GM21786 (cell line): Measurements from ENCODE around the gene MAPT.

Experiments used
- ATAC-seq: cut with Tn5 transposase; IDR thresholded peaks from one replicate; pipeline ENCODE4 v1.9.1; 2021; ENCODE audit not compliant: unreplicated experiment

Gene MAPT

GRCh38 chr17:46025510-46026165 is 131.3 kb downstream of the MAPT start:
- ATAC-seq, result no peak

GRCh38 chr17:46026166-46027047 is 132.1 kb downstream of the MAPT start:
- ATAC-seq, result no peak

DNA sequence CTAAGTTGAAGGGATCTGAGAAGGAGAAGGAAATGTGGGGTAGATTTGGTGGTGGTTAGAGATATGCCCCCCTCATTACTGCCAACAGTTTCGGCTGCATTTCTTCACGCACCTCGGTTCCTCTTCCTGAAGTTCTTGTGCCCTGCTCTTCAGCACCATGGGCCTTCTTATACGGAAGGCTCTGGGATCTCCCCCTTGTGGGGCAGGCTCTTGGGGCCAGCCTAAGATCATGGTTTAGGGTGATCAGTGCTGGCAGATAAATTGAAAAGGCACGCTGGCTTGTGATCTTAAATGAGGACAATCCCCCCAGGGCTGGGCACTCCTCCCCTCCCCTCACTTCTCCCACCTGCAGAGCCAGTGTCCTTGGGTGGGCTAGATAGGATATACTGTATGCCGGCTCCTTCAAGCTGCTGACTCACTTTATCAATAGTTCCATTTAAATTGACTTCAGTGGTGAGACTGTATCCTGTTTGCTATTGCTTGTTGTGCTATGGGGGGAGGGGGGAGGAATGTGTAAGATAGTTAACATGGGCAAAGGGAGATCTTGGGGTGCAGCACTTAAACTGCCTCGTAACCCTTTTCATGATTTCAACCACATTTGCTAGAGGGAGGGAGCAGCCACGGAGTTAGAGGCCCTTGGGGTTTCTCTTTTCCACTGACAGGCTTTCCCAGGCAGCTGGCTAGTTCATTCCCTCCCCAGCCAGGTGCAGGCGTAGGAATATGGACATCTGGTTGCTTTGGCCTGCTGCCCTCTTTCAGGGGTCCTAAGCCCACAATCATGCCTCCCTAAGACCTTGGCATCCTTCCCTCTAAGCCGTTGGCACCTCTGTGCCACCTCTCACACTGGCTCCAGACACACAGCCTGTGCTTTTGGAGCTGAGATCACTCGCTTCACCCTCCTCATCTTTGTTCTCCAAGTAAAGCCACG is 133.0 kb downstream of the MAPT start:
- ATAC-seq, result no peak

DNA sequence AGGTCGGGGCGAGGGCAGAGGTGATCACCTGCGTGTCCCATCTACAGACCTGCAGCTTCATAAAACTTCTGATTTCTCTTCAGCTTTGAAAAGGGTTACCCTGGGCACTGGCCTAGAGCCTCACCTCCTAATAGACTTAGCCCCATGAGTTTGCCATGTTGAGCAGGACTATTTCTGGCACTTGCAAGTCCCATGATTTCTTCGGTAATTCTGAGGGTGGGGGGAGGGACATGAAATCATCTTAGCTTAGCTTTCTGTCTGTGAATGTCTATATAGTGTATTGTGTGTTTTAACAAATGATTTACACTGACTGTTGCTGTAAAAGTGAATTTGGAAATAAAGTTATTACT is 133.6 kb downstream of the MAPT start:
- no peak for ATAC-seq

DNA sequence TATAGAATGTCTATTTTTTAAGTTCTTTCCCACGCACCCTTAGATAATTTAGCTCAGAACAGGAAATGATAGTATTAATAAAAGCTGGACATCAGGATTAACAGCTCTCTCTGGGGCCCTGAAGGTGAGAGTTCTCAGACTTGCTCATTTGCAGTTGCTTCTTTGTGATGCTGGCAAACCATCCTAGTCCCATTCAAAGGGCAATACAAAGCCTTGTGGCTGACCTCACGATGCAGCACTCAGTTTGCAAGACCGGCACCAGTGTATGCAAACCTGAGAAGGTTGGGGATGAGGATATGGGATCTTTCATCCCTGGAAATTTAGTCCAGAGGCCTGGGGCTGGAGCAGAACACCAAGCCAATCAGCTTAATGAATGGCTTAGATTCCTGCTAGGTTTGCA is 134.0 kb downstream of the MAPT start:
- no peak for ATAC-seq

- ATAC-seq, result no peak
Observed at GRCh38 chr17:46028981-46029565, 134.7 kb downstream of the MAPT start.

DNA sequence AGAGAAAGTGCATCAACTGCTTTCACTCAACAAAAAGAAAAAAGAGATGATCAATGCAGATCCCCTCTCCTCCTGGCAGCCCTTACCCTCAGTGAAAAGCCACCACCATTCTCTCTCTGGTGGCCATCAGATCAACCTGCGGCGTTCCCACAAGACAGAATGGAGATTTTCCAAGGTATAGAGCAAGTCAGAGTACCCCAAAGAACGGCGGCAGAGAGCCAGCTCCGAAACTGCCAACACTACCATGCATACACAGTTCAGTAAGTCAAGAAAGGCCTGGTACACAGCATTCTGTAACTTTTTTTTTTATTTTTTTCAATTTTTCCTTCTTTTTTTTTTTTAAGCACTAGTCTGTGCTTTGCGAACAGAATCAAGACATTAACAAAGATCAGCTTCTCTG is 135.3 kb downstream of the MAPT start:
- no peak for ATAC-seq

DNA sequence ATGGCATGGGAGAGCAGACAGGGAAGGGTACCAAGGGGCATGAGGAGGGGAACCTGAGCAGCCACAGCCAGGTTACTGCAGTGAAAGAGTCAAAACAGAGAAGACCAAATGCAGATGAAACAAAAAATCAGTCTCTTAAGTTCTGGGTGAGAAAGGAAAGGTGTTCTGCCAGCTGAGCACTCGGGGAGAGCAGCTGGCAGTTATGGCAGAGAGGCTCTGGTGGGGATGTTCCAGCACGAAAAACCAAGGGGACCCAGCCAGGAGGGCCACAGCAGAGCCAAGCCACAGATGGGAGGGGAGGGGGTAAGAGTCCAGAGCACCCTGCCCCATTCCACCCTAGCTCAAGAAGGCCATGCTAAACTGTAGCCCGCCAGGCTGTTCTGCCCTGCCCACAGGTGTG is 136.4 kb downstream of the MAPT start:
- ATAC-seq, result no peak

- ATAC-seq, result no peak
Observed at GRCh38 chr17:46031440-46031839, 137.1 kb downstream of the MAPT start.

- ATAC-seq, result no peak
Observed at GRCh38 chr17:46031920-46032319, 137.6 kb downstream of the MAPT start.

DNA sequence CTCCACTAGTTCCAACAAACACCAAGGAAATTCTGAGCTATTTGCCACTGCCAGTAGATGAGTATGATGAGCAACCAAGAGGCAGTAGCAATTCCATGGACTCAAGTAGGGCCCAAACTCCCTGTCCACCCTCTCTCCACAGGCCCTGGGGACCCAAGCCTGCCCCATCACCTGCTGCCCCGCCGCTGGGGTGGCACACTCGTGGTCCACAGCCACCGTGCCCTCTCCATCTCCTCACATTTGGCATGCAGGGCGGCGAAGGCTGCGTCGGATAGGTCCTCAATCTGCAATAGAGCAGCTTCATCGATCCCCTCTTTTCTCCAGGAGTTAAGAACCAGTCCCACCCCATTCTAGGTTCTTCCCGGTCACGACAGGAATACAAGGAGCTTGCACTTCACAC is 138.6 kb downstream of the MAPT start:
- ATAC-seq, result no peak

- no peak for ATAC-seq
Observed at GRCh38 chr17:46033392-46033791, 139.0 kb downstream of the MAPT start.

GRCh38 chr17:46035112-46035818 is 140.9 kb downstream of the MAPT start:
- ATAC-seq, result no peak

DNA sequence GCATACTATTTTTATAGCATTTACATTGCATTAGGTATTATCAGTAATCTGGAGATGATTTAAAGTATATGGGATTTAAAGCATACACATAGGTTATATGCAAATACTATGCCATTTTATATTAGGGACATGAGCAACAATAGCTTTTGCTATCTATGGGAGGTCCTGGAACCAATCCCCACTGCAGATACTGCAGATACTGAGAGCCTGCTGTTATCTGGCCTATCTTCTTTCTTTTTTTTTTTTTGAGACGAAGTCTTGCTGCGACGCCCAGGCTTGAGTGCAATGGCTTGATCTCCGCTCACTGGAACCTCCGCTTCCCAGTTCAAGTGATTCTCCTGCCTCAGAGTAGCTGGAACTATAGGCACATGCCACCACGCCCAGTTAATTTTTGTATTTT is 142.1 kb downstream of the MAPT start:
- no peak for ATAC-seq

DNA sequence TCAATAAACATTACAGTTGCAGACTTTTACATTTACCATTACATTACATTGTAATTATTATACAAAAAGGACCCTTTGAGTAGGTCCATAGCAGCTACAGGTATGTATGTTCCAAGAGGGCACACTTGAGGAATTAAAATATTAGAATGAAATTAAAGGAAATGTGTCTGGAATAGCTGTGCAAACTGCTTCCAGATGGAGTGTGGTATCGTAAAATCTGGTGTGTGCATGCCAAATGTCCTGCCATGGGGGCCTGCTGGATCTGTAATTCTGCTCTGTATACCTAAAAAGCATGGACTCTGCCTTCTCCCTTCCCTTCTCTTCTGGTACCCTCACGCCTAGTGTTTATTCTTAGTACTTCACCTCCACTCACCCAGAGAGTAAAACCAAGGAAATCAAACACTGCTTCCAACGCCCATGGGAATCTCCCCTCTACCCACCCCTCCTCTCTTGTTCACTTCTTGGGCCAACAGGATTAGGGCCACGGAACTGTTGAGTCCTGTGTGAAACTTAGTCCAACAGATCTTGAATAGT is 143.4 kb downstream of the MAPT start:
- ATAC-seq, result no peak

DNA sequence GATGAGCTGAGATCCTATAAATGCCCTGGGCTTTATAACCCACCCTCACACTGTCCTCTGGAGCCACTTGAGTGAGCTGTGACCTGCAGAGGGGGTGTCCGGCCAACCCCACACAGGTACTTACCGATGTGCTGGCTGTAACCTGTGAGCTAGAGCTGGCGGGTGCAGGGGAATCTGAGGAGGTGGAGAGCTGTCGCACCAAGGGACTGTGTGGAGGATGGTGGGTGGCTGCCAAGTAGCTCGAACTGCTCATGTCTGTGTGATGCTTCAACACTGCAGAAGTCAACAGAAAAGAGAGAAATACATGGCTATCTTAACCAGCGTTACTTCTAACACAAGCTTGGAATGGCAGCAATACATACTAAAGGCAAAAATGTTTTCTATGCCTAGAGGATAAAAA is 144.1 kb downstream of the MAPT start:
- no peak for ATAC-seq

DNA sequence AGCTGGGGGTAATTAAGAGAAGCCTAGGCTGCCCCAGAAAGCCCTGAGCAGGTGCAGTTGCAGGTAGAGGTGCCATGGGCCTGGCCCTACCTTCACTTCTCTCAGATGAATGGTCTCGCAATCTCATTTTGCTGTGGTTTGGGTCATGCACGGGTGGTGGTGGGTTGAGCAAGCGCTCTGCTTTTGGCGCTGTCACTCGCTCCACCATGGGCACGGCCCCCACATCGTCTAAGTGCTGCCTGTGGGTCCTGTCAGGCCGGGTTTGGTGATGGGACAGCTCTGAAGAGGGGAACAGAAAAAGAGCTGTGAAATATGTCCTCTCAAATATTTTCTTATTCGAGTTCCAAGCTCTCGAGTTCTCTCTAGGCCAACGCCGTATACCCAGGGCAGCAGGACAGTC is 144.6 kb downstream of the MAPT start:
- ATAC-seq, result no peak

DNA sequence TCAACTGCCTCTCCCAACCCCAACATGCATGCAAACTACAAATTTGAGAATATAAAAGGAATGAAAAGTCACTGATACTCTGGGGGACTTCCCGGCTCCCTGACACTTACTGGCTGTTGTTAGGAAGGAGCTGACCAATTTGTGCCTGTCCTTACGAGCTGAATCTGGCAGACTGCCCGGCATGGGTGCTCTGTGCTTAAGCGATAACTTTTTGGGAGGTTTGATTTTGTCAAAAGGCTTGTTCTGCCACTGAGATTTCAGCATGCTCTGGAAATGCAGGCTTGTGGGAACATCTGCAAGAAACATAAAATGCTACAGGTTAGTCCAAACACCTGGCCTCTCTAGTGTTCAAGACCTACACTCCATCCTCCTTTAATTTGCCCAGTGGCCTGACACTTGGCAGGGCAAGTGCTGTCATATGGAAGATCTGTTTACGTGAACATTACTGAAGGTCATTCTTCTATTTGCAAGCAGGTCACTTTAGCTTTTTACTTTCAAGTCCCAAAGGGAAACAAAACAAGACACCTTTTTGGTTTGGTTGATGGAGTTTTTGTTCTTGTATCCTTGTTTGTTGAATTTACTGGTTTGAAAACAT is 145.3 kb downstream of the MAPT start:
- no peak for ATAC-seq

DNA sequence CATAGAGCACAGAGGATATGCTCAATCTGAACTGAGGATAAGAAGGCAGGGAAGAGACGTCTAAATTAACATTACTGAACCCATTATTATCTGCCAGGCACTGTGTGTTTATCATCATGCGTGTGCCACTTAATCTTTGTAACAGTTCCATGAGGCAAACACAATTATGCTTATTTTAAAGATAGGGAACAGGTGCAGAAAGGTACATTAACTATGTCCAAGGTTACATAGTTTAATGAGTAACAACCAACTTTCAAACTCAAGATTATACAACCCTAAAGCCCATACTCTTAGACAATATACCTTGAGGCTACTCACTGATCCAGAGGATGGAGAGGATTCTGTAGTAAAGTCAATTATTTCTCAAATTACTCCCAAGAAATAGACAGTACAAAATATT is 147.9 kb downstream of the MAPT start:
- no peak for ATAC-seq

GRCh38 chr17:46042925-46043324 is 148.6 kb downstream of the MAPT start:
- ATAC-seq, result no peak
